Hematopoietic multipotent progenitor cell (in vitro differentiated cells): ENCODE measurements around the gene CAMK1D. TPM values are rescaled to one million over a fixed set of nuclear protein-coding genes. Genes with fewer than 3 reads are reported as not detected.
A peak's percentile ranks its signal among the peaks of the same experiment; 100 is the strongest.

Experiments used
- DNase-seq, 3 donors: peaks; one replicate each; pipeline ENCODE4 v3.0.0-alpha.2; 2011 to 2015; ENCODE audit warnings: low read depth in 2 of 3, low spot score in 2 of 3
- total RNA-seq: library from RNA; depleted of rRNA; stranded (reverse); fragments of >200 nt; gene quantifications from one replicate; pipeline ENCODE4 v1.2.3, GENCODE V29; 2012

Gene CAMK1D
- total RNA-seq, 1 donor = 25.6 TPM

- peak in 2 of 3 donors; percentile 50 to 82 for DNase-seq
Observed at GRCh38 chr10:12638103-12638502, 288.8 kb downstream of the CAMK1D start.

- DNase-seq = no peak
Observed at GRCh38 chr10:12638781-12639180, 289.4 kb downstream of the CAMK1D start.

DNA sequence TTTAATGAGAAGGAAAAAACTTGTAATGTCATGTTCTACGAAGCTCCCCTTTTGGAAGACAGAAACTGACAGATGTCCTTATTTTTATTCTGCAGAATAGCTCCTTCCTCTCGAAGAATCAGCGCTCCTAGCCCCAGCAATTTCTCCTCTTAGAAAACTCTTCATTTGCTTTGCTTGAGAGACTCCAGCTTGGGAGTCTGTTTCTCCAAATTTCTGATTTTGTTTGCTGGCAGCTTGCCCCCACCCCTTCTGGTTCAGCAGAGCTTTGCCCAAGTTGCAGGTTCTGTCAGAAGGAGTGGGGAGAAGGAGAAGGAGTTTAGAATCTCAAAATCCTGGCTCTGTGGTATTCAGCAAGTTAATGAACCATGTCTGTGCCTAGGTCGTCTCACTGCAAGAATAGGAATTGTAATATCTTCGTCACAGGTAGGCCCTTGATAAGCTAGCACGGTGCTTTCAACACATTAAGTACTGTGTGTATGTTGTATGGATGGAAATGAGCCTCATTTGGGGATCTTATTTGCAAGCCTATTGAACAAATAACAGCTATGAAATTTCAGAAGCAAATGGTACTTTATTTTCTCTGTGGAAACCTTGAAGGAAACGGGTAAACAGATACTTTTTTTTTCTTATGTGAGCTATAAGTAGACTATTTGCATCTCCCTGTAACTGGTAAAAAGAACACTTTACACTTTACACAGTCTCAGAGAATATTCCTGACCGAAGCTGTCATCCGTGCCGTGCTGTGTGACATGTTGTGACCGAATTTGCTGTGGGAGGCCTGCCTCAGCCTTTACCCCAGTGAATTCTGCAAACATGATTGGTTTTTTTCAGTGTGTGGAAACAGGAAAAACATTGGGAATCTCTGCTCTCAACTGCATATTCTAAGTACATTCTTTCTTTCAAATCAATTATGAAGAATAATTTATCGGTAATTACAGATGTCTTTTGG lies 290.9 kb downstream of the CAMK1D start:
- DNase-seq = no peak

DNA sequence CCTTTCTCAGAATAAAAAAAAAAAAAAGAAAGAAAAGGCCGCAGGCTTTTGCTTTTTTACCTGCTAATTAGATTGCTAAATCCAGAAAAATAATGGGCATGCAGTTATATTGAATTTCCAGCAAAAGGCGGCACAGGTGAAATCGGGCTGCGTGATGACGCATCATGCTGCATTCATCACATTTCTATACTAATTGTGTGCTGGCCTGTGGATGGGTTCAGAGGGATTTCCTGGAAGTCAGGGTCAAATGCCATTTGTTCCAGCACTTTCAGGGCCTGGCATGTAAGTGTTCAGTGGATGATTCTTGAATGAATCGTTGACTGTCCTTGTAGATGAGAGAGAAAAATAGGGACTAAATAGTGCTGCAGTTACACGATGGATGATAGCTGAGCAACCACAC lies 292.7 kb downstream of the CAMK1D start:
- DNase-seq = no peak

DNA sequence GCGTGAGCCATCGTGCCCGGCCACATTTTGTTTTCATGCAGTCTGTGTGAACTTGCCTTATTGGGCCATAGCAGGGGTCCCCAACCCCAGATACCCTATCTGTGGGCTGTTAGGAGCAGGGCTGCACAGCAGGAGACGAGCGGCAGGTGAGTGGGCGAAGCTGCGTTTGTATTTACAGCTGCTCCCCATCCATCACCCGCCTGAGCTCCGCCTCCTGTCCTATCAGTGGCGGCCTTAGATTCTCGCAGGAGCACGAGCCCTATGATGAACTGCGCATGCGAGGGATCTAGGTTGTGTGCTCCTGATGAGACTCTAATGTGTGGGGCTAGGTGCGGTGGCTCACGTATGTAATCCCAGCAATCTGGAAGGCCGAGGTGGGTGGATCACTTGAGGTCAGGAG lies 293.9 kb downstream of the CAMK1D start:
- DNase-seq = no peak

- no peak for DNase-seq
Observed at GRCh38 chr10:12644380-12645144, 295.2 kb downstream of the CAMK1D start.

- no peak for DNase-seq
Observed at GRCh38 chr10:12645449-12645848, 296.1 kb downstream of the CAMK1D start.

GRCh38 chr10:12649012-12649584 lies 299.8 kb downstream of the CAMK1D start:
- no peak for DNase-seq

DNA sequence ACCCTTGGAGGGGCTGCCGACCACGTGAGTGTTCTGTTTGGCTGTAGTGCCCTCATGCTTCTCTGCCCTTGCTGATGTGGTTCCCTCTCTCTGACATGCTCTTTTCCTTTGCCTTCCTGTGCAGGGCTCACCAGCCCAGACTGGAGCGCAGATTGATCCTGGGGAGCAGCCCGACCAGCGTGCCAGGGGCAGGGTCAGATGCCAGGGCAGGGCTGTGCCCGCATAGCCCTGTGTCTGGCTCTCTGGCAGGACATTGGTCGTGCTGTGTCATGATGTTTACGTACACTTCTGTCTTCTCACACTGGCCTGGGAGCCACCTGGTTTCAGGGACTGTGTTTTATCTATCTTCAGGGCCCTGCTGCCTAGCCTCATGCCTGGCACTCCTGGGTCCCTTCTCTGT lies 300.8 kb downstream of the CAMK1D start:
- DNase-seq = no peak

DNA sequence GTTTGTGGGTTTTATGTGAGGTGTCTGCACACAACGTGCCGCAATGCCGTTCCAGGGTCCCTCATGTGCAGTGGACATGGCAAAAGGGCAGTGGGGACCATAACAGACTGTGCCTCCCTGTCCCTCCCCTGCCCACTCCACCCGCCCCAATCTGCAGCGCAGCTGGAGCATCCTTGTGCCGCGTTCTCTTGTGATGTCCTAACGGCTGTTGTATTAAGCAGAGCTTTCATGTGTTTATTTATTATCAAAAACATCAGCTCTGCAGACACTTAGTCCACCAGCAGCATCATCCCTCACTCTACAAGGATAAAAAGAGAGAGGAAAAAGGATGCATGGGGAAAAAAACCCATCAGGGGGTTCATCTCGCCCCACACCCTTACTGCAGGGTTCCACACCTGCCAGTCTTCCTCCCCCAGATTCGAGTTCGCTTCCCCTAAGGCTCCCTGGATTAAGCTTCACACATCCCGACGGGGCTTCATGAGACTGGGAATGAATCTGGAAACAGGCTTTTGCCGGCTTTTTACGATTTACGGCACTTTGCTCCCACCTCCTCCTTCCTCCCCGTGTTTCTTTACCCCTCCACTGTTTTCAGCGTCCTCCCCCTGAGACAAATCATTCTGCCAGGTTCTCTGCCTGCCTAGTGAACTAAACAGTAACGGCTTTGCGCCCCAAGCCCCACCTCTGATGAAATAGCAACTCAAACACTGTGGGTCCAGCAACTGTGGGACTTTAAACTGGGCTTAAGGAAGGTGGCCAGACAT lies 301.4 kb downstream of the CAMK1D start:
- DNase-seq = no peak

GRCh38 chr10:12655940-12656339 lies 306.6 kb downstream of the CAMK1D start:
- DNase-seq = no peak

- peak; percentile 17 to 76 (median 51) for DNase-seq
Observed at GRCh38 chr10:12656518-12657142, 307.3 kb downstream of the CAMK1D start.

DNA sequence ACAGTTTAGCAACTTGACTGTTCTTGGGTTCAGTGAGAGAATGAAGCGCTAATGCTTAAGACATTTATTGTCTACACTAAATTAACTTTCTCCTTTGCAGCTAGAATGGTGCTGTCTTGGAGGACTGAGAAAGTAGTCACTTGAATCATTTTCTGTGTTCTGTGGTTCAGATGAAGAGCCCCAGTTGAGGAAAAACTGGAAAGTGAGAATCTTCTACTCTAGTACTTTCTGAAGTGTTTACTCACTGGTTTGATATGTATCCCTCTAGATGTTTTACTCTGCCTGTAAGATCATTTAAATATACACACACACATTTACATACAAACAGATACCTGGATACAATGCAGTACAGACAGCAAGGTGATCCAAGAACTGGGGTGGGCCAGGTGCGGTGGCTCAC lies 308.1 kb downstream of the CAMK1D start:
- DNase-seq = no peak

DNA sequence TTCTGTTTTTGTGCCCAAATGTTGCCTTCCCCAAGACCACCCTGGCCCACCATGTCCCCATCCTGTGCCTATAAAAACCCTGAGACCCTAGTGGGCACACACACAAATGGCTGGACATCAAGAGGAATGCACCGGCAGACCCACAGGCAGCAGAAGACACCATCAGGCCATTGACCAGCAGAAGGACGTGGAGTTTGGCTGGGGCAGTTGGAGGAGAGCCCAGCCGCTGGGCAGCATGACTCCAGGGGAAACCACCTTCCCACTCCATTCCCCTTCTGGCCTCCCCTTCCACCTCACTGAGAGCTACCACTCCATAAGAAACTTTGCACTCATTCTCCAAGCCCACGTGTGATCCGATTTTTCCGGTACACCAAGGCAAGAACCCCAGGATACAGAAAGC lies 309.2 kb downstream of the CAMK1D start:
- DNase-seq = no peak

- no peak for DNase-seq
Observed at GRCh38 chr10:12659706-12660105, 310.4 kb downstream of the CAMK1D start.

GRCh38 chr10:12660812-12661211 lies 311.5 kb downstream of the CAMK1D start:
- DNase-seq = no peak

- DNase-seq = no peak
Observed at GRCh38 chr10:12661671-12662070, 312.3 kb downstream of the CAMK1D start.

GRCh38 chr10:12663863-12664262 lies 314.5 kb downstream of the CAMK1D start:
- DNase-seq = no peak

DNA sequence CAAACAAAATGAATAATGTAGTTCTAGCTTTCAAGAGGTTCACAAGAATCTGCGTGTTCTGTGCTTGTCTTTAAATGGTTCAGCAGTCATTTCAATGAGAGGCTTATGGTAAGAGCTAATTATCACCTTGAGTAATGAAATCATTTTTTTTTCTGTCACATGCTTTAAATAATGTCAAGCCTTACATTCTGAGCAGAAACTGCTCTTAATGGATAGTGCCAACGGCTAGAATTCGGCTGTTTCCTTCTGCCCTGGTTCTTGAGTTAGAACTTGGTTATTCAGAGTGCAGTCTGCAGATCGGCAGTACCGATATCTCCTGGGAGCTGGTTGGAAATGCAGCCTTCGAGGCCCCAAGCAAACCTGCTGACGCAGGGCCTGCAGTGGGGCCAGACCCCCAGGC lies 316.2 kb downstream of the CAMK1D start:
- no peak for DNase-seq

DNA sequence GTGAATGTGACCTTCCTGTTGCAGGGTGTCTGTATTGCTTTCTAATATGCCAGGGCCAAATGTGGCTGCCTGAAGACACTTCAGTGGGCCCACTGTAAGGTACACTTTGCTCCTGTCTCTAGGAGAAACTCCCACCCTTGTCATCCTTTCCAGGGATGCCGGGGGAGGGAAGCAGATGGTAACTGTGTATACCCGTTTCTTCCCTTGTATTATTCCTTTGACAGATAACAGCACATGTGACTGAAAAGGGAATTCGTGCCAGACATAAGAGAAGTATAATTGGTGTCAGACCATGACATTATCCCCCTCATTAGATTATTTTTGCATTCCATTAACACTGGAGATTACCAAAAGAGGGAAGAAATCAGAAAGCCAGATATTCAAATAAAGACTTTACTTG lies 317.7 kb downstream of the CAMK1D start:
- DNase-seq = no peak
